BJ (cell line): ENCODE measurements around the gene ADAM22. TPM values are rescaled to one million over a fixed set of nuclear protein-coding genes. Genes with fewer than 3 reads are reported as not detected.
"Not testable (repeated sequence)": the region's sequence is repeated elsewhere in the genome, so short reads cannot be mapped to it uniquely, and the experiment has no call there.

Experiments used
- CTCF ChIA-PET: fragments of 350-600 bp; formaldehyde crosslinking; extraction: SDS; loops from one replicate; lab custom pipeline; 2021; ENCODE audit warnings: antibody characterized with exemption, inconsistent platforms; lab: Yijun Ruan, JAX
- POLR2A ChIA-PET: fragments of 300-600 bp; sonication (Branson Sonifier 250); formaldehyde crosslinking; extraction: SDS; loops from one replicate; lab custom pipeline; 2021; ENCODE audit warnings: antibody characterized with exemption; lab: Charles Lee
- DNase-seq: peaks from one replicate; pipeline ENCODE4 v3.0.0-alpha.2; 2011; ENCODE audit warnings: low read depth
- H3K27me3 ChIP-seq: 2 replicates; pipeline ENCODE4 v1.6.0; 2011; ENCODE audit warnings: low read length; ENCODE audit not compliant: control insufficient read depth, insufficient read depth
- H3K36me3 ChIP-seq: 2 replicates; pipeline ENCODE4 v1.5.1; 2011; ENCODE audit warnings: low read length; ENCODE audit not compliant: control insufficient read depth, insufficient read depth
- H3K4me3 ChIP-seq: 2 replicates; pipeline ENCODE4 v1.5.1; 2011; ENCODE audit warnings: low read depth, mild to moderate bottlenecking, control low read depth, low read length
- CTCF ChIP-seq: IDR thresholded peaks from 2 replicates; pipeline ENCODE4 v1.5.1; 2011; ENCODE audit warnings: low read depth, mild to moderate bottlenecking, control low read depth, inconsistent platforms, low read length, moderate library complexity; ENCODE audit not compliant: insufficient read depth
- polyA plus RNA-seq: library from polyadenylated mRNA; depleted of rRNA; stranded (reverse); fragments of >200 nt; gene quantifications from 2 replicates; pipeline ENCODE4 v1.2.3, GENCODE V29; 2011

The ADAM22 gene
- polyA plus RNA-seq, 1 experiment: 0.04 TPM

DNA sequence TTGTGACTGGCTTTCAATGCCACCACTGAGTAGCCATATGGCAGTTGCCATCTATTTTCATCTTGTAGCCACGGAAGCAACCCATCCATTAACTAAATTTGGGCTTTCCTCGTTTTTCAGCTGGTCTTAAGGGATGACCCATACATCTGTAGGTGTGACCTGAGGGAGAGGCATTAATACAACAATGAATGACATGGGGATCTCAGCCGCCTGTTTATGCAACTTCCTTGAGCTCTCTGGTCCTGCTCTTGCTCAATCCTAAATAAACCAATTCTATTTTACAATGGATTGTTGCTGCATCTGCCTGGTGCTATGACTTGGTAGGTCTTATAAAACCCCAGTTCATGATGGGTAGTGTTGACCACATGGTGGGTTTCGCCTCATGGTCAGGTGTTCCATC is 21.9 kb upstream of the ADAM22 start:
- no peak for TF ChIP-seq CTCF
- CTCF ChIA-PET: no interaction called here
- no peaks in the 10 kb centered on the region for H3K27me3 ChIP-seq
- POLR2A ChIA-PET: no interaction called here
- no peak overlapping the region for H3K4me3 ChIP-seq
- DNase-seq: no peak
- no peaks in the 10 kb centered on the region for H3K36me3 ChIP-seq

- ChIA-PET POLR2A (no interaction called here), CTCF (no interaction called here)
- DNase-seq: no peak
- no peak for TF ChIP-seq CTCF
- H3K27me3 ChIP-seq: no peaks in the 10 kb centered on the region
- no peak overlapping the region for H3K4me3 ChIP-seq
- H3K36me3 ChIP-seq: no peaks in the 10 kb centered on the region
Observed at GRCh38 chr7:87918740-87919139, 15.3 kb upstream of the ADAM22 start.

- no peak for DNase-seq
- ChIA-PET CTCF (no interaction called here), POLR2A (no interaction called here)
- no peak for TF ChIP-seq CTCF
- no peaks in the 10 kb centered on the region for H3K27me3 ChIP-seq
- H3K36me3 ChIP-seq: no peaks in the 10 kb centered on the region
- H3K4me3 ChIP-seq: no peak overlapping the region
Observed at GRCh38 chr7:87919875-87920274, 14.2 kb upstream of the ADAM22 start.

GRCh38 chr7:87920578-87920977 is 13.5 kb upstream of the ADAM22 start:
- Histone ChIP-seq H3K36me3 (no peaks in the 10 kb centered on the region), H3K27me3 (no peaks in the 10 kb centered on the region), H3K4me3 (no peak overlapping the region)
- ChIA-PET CTCF (no interaction called here), POLR2A (no interaction called here)
- no peak for DNase-seq
- no peak for TF ChIP-seq CTCF

DNA sequence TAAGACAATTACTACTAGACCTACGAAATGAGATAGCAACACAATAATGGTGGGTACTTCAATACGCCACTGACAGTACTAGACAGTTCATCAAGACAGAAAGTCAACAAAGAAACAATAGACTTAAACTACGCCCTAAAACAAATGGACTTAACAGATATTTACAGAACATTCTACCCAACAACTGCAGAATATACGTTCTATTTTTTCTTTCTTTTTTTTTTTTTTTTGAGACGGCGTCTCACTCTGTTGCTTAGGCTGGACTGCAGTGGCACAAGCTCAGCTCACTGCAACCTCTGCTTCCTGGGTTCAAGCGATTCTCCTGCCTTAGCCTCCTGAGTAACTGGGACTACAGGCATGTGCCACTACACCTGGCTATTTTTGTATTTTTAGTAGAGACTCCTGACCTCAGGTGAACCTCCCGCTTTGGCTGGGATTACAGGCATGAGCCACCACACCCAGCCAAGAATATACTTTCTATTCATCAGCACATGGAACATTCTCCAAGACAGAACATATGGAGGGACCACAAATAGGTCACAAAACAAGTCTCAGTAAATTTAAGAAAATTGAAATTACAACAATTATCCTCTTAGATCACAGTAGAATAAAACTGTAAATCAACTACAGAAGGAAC is 11.2 kb upstream of the ADAM22 start:
- CTCF ChIA-PET, H3K4me3 ChIP-seq, H3K27me3 ChIP-seq, DNase-seq, H3K36me3 ChIP-seq, POLR2A ChIA-PET: not testable (repeated sequence)
